ENCODE results near the gene IQSEC1. TPM values are rescaled to one million over a fixed set of nuclear protein-coding genes. Genes with fewer than 3 reads are reported as not detected.

IQSEC1 gene
- total and polyA plus RNA-seq, 2 of the 8 experiments (the other 6 are each of a cell fraction or from before 2014, with no cell fraction given) = 6.8 to 28.8 TPM

DNA sequence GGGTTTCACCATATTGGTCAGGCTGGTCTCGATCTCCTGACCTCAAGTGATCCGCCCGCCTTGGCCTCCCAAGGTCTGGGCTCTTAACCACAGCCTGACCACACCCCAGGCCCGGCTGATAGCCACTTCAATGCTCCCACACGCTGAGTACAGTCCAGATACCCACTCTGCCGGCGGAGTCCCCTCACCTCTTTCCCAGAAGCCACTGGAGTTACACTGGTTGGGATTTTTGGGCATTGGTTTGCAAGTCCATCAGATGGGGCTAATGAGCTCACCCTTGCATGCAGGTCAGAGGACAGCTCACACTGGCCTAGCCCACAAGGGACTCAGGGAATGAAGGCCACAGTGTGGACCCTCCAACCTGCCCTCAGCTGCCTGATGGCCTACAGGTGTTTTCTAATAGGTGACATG, 60.1 kb downstream of the IQSEC1 start:
- CTCF ChIA-PET (ENCODE audit: partially characterized antibody) = interaction anchor here (0.9 to 13.5 kb wide), 5 partner anchors 15 to 212 kb away, joined by 3 to 71 read pairs (median 5); no protein-coding TSS in a partner anchor

More for the DNA sequence above, 60.1 kb downstream of the IQSEC1 start:
- Histone ChIP-seq H2BK12ac (ENCODE audit: low read depth, low read length) (no peak overlapping the region), H3K79me1 (ENCODE audit: low read depth, low read length) (no peaks in the 10 kb centered on the region; the same call in 1 of the 2 replicates), H3K56ac (replicated peaks; ENCODE audit: insufficient read length, low read depth, low read length) (no peak overlapping the region), H4K8ac (ENCODE audit: extremely low read depth, insufficient read depth, low read length) (no peak overlapping the region), H3K36me3 (ENCODE audit: control insufficient read depth in 2 of 4, insufficient read depth in 4 of 4, low read length in 3 of 4) (no peaks in the 10 kb centered on the region), H2AK5ac (ENCODE audit: low read depth, low read length) (0 out of 2 replicates have a peak overlapping the region, but pooled peaks have one; percentile 25), H4K91ac (replicated peaks; ENCODE audit: insufficient read length, low read length) (no peak overlapping the region), H2BK5ac (ENCODE audit: low read depth, low read length) (no peak overlapping the region), H3K79me2 (ENCODE audit: control insufficient read depth in 1 of 2, insufficient read depth in 2 of 2, low read length in 2 of 2) (no peaks in the 10 kb centered on the region), H3K23me2 (ENCODE audit: low read depth, low read length) (no peaks in the 10 kb centered on the region; the same call in 1 of the 2 replicates), H3K27me3 (replicated peaks in 1 of 4; ENCODE audit: control insufficient read depth in 3 of 4, extremely low read depth in 1 of 4, insufficient read depth in 3 of 4, low read length in 3 of 4) (no peaks in the 10 kb centered on the region; a peak in 2 of 7 replicates), H2BK20ac (ENCODE audit: low read length) (no peak overlapping the region), H3K4me1 (replicated peaks in 1 of 4; ENCODE audit: control insufficient read depth in 3 of 4, insufficient read depth in 4 of 4, low read length in 3 of 4) (peaks cover 8 to 24% (median 17%) of the 10 kb centered on the region in 4 experiments), H3K4ac (replicated peaks; ENCODE audit: insufficient read length, low read depth, low read length) (no peak overlapping the region), H3K27ac (ENCODE audit: low read depth, low read length) (no peak overlapping the region), H2AFZ (ENCODE audit: low read length) (no peak overlapping the region), H3K4me3 (ENCODE audit: extremely low read depth in 1 of 4, insufficient read depth in 2 of 4, low read depth in 3 of 4, low read length in 4 of 4) (no peak overlapping the region), H3K23ac (ENCODE audit: insufficient read length) (no peak overlapping the region), H3K9me3 (ENCODE audit: insufficient read depth in 2 of 2, low read depth in 1 of 2, low read length in 1 of 2) (no peaks in the 10 kb centered on the region), H3K18ac (ENCODE audit: extremely low read depth, low read length) (no peak overlapping the region), H4K20me1 (replicated peaks in 1 of 2; ENCODE audit: control insufficient read depth in 1 of 2, insufficient read depth in 2 of 2, low read length in 2 of 2) (no peaks in the 10 kb centered on the region), H3K4me2 (ENCODE audit: insufficient read depth in 1 of 2, low read depth in 2 of 2, low read length in 2 of 2) (no peak overlapping the region), H2BK15ac (ENCODE audit: low read length) (no peak overlapping the region), H2BK120ac (replicated peaks; ENCODE audit: low read depth, low read length) (no peak overlapping the region), H3K14ac (ENCODE audit: insufficient read length) (no peak overlapping the region), H3K9ac (replicated peaks in 1 of 4; ENCODE audit: extremely low read depth in 1 of 4, low read depth in 3 of 4, low read length in 3 of 4) (no peak overlapping the region), H4K5ac (ENCODE audit: insufficient read length, low read depth, low read length) (no peak overlapping the region)
- POLR2A ChIA-PET (ENCODE audit: partially characterized antibody) = no interaction called here
- FAIRE-seq (no peak), DNase-seq (ENCODE audit: low read depth in 1 of 2, low spot score in 2 of 2) (no peak)
- TF ChIP-seq CTCF (IDR thresholded peaks at IDR 0.05; ENCODE audit: control extremely low read depth in 1 of 3, insufficient read depth in 1 of 3, low read depth in 1 of 3, low read length in 3 of 3) = peak in 1 of 3 experiments; percentile 19; a peak in 1 of 4 replicates
- no peak for TF ChIP-seq SUZ12 (IDR thresholded peaks at IDR 0.05; ENCODE audit: low read length)
- WGBS, 2 experiments (ENCODE audit: extremely low coverage in 1 of 2, insufficient coverage in 1 of 2, insufficient read length in 1 of 2, insufficient replicate concordance in 2 of 2, low coverage in 1 of 2, low lambda C conversion rate in 2 of 2, missing lambda C conversion rate in 1 of 2) = 96% methylated on average over 7 of the region's 7 CpGs; no CpG with 5 or more reads in 1 of the 2 experiments
